HG03280 (cell line): ENCODE data around the gene NTF3.

ENCODE experiments used
- ATAC-seq: cut with Tn5 transposase; IDR thresholded peaks from one replicate; pipeline ENCODE4 v1.9.1; 2021; ENCODE audit warnings: mild to moderate bottlenecking, moderate library complexity; ENCODE audit not compliant: unreplicated experiment

The NTF3 gene

DNA sequence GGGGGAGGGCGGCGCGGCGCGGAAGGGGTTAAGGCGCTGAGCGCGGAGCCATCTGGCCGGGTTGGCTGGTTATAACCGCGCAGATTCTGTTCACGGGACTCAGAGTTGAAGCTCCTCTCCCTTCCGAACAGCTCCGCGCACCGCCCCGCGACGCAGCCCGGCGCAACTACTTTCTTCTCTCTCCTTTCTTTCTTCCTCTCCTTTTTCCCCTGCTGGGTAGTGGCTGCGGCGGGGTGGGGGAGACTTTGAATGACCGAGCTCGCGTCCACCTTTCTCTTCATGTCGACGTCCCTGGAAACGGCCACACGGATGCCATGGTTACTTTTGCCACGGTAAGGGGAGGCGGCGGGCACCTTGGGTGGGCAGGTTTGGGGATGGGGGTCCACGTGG lies at the start of gene NTF3:
NTF3 (plus strand) TSS at position 98 of the 390 bp plus-strand sequence; CDS start at position 315, 217 bp downstream.
- ATAC-seq = no peak

GRCh38 chr12:5384015-5384414 lies 47.9 kb upstream of the NTF3 start:
- no peak for ATAC-seq

DNA sequence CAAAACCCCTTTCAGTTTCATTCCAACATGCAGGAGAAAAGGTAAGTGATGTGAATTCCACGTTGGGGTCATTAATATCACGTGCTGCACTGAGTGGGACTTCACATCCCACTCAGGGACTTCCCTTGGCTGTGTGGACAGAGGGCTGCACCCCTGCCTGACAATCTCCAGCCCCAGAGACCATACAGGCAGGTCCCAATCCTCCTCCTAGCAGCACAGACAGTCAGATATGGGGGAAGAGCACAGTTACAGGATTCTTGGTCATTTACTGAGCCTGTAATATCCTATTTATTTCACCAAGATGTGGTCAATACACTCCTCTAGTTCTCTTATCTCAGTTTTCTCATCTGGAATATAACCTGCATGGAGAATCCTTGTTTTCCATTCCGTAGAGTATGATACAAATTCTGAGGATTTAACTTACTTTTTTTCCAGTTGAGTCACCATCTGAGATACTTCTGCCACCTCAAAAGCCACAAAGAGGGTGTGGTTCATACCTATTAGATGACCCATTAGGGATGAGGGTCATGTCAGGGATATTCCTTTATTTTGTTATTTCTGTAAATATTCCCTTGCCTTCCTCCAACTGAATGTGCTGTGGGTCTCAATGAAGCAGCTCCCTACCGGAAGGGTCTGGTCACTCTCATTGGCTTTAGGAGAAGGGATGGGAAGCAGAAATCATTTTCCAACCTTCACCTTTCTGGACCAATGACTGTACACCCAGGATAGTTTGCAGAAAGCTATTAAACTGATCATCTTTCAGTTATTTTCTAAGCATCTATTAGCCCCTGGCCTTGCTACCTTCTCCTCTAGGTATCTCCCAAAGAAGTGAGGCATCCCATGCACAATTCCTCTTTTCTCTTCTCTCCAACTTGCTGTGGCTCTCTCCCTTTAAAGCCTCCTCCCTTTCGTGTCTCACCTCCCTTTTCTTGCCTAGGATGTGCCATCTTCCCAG lies 43.0 kb upstream of the NTF3 start:
- no peak for ATAC-seq

GRCh38 chr12:5390174-5390799 lies 41.6 kb upstream of the NTF3 start:
- no peak for ATAC-seq

- ATAC-seq = no peak
These were observed 40.3 kb upstream of the NTF3 start for GRCh38 chr12:5391653-5392052.

DNA sequence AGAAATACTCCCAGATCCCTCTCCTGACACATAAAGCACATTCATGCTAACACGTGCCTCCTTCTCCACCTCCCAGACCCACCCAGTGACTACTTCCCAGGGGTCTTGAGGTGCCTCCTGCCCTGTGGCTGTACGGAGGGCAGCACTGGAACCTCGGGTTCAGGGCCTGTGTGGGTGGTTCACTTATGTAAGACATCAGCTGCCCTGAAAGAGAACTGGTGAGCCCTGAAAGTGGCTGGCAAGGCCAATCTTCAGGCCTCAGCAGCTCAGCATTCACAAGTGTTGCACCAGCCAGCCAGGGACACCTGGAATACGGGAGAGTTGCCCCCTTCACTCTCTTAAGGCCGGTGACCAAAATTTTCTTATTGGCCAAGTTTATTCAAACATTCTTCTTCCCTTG lies 38.9 kb upstream of the NTF3 start:
- ATAC-seq = no peak

DNA sequence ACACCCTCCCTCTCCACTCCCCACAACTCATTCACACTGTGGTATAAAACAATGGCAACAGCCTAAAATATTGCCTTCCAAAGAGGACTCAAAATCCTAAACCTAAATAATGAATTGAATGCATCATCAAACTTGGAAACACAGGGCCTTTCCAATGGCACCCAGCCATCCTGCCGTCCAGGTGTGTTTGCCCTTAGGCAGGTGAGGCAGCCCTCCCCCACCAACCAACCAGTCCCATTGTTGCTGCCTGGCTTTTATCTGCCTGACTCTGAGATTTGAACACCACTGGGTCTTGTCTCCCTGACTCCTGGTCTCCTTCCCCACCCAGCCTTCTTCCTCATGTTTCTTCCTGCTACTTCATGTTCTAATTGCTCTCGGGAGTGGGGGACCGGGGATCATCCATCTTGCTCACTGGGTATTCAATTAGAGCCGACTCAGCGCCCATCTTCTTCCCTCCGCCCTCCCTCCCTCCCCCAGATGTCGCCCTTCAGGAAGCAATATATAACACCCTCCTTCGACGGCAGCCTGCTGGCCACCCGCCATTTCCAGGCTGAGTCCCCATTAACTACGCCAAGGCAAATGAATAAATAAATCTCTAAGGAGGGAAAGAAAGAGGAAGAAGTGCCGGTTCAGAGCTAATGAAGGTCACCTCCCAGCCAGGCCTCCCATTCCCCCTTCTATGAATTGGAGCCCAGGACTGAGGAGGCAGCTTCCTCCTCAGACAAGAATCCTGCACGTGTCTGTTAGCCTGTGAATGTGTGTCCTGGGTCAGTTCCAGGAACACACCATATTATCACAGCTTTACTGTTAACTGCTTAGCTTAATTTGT lies 36.3 kb upstream of the NTF3 start:
- ATAC-seq = no peak

- no peak for ATAC-seq
These were observed 35.4 kb upstream of the NTF3 start for GRCh38 chr12:5396541-5396940.

DNA sequence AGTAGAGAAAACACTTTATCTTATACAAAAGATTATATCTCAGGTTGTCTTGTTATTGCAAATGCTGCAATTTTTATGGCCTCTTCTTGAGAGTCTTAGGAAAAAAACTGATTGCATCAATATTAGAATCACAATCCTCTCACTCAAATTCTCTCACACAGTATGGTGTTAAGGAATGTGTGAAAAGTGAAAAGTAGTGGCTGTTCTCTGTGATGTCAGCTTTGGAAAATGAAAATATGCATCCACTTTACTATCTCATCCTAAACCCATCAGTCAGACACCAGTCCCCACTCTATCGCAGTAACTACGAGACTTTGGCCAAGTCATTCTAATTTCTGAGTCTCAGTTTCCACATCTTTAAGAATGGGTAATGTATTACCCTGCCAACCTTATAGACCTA lies 32.6 kb upstream of the NTF3 start:
- no peak for ATAC-seq

DNA sequence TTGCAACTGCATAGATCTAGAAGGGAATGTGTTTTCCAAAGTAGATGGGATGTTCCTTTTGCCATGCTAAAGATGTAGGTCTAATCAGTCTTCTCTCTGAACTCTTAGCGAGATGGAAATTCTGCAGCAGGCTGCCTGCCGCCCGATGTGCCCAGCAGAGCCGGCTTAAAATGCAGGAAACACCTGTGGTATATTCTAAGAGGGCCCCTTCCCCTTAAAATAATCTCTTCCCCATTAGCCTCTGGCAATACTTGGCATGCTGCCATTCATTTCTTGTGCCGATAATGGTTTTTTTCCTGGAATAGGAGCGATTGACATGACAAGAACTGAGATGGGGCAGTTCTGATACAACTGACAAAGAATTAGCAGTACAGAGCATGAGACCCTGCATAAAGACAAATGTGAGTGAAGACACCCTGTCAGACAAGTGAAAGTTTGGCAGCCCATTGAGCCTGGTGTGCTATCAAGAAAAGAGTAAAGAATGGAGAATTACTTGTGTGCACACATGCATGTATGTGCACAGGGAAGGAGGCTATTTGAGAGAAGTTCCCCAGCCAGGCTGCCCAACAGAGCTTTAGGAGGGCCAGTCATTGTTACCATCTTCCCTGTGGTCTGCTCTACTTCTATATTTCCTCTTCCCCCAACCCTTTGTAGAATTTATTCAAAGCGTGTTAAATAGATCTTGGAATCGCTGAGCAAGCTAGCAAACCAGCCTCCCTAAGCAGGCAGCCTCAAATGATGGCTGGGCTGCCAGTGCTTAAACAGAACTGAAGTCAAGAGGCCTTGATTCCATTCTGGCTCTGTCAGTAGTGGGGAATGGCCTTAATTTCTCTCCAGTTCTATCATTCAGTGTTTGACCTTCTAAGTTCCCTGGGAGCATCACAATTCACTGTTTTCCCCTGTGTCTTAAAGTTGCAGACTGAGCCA lies 29.6 kb upstream of the NTF3 start:
- ATAC-seq = no peak

GRCh38 chr12:5403411-5403810 lies 28.5 kb upstream of the NTF3 start:
- ATAC-seq = no peak

- ATAC-seq = no peak
These were observed 24.7 kb upstream of the NTF3 start for GRCh38 chr12:5407034-5407856.

GRCh38 chr12:5409619-5410018 lies 22.3 kb upstream of the NTF3 start:
- no peak for ATAC-seq

GRCh38 chr12:5416571-5416970 lies 15.3 kb upstream of the NTF3 start:
- ATAC-seq = no peak

GRCh38 chr12:5417500-5417899 lies 14.4 kb upstream of the NTF3 start:
- no peak for ATAC-seq

DNA sequence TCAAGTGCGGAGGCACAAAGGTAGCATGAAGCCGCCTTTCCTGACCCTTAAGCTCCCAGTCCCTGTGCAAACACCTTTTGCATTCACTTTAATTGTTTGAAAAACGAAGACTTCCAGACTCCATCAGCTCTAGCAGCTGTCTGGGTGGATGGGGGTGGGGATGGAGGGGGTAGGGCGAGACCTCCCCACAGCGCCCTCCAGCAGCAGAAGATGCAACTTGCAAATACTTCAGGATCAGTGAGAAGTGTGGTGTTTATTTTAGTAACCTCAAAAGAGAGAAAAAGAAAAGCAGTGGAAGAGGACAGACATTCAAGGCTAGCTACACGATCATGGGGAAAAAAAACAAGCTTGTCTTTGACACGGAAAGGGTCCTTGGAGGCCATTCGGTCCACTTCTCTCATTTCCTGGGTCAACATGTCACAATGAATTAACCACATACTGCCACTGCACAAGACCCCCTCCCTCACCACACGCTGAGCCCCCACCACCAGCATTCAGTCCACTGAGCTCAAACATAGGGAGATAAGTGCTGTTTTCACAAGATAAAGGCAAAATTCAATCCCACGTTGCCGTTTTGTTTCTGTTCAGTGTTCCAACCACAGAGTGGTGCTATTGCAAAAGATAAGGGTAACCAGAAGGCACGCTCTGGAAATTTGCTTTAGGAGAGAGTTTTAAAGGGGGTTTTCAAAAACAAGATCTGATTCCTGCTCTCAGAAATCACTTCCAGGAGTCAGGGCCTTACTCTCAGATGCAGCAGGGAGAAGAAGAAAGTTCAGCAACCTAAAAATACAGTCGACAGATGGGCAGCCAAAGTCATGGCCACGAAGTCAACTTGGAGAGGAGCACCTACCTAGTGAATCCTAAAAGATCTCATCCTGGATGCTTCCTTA lies 3.3 kb upstream of the NTF3 start:
- no peak for ATAC-seq

DNA sequence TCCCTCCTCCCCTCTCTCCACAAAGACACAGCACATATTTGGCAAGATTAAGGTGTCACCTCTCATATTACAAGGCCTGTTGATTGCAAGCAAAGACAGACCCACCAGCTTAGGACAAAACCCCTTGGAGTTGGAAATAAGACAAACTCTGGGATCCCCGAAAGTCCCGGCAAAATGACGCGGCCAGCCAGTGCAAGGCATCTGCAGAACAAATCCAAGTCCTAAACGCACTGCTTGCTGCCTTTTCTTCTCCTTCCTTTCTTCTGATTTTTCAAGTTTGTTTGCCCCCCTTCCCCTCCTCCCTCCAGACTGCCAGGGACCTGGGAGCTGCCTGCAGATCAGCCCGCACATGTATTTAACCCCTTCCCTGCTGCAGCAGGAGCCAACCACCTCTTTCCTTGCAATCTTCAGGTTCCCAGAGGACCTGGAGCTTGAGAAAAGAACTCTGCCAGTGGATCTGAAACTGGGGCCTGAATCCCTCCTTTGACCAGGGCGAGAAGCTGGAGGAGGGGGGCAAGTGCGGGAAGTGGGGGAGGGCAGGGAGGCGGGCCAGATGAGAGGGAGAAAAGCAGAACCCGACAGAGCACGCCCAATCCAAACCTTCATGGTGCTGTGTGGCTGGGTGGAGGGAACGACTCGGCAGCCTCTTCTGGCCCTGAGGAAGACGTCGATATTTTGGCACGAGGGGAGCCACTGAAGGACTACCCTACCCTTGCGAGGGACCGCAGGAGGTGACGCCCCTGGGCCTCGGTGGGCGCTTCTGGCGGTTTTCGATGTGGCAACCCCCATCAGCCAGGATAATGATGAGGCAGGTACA lies 2.0 kb upstream of the NTF3 start:
- no peak for ATAC-seq
